ENCODE data around the gene ZNF575.
"Not testable (repeated sequence)": the region's sequence is repeated elsewhere in the genome, so short reads cannot be mapped to it uniquely, and the experiment has no call there.

The ZNF575 gene

GRCh38 chr19:43544077-43544476 lies 11.1 kb downstream of the ZNF575 start:
- no peak for DNase-seq (ENCODE audit: low read depth in 2 of 2)

- no peak for DNase-seq (ENCODE audit: low read depth in 2 of 2)
Observed at GRCh38 chr19:43545276-43545675, 12.3 kb downstream of the ZNF575 start.

GRCh38 chr19:43545981-43546380 lies 13.0 kb downstream of the ZNF575 start:
- DNase-seq (ENCODE audit: low read depth in 2 of 2) = no peak

- no peak for DNase-seq (ENCODE audit: low read depth in 2 of 2)
Observed at GRCh38 chr19:43546581-43546980, 13.6 kb downstream of the ZNF575 start.

GRCh38 chr19:43547926-43548325 lies 14.9 kb downstream of the ZNF575 start:
- DNase-seq (ENCODE audit: low read depth in 2 of 2) = not testable (repeated sequence)

- DNase-seq (ENCODE audit: low read depth in 2 of 2) = no peak
Observed at GRCh38 chr19:43548706-43549105, 15.7 kb downstream of the ZNF575 start.

GRCh38 chr19:43551399-43552197 lies 18.6 kb downstream of the ZNF575 start:
- no peak for DNase-seq (ENCODE audit: low read depth in 2 of 2)

- DNase-seq (ENCODE audit: low read depth in 2 of 2) = no peak
Observed at GRCh38 chr19:43552198-43552450, 19.1 kb downstream of the ZNF575 start.

- no peak for DNase-seq (ENCODE audit: low read depth in 2 of 2)
Observed at GRCh38 chr19:43552616-43553015, 19.6 kb downstream of the ZNF575 start.

- no peak for DNase-seq (ENCODE audit: low read depth in 2 of 2)
Observed at GRCh38 chr19:43553656-43554055, 20.7 kb downstream of the ZNF575 start.

- no peak for DNase-seq (ENCODE audit: low read depth in 2 of 2)
Observed at GRCh38 chr19:43554317-43554895, 21.4 kb downstream of the ZNF575 start.

- DNase-seq (ENCODE audit: low read depth in 2 of 2) = peak; percentile 64 to 81
Observed at GRCh38 chr19:43555185-43555770, 22.3 kb downstream of the ZNF575 start.

- no peak for DNase-seq (ENCODE audit: low read depth in 2 of 2)
Observed at GRCh38 chr19:43560687-43561086, 27.7 kb downstream of the ZNF575 start.

- no peak for DNase-seq (ENCODE audit: low read depth in 2 of 2)
Observed at GRCh38 chr19:43561139-43561970, 28.4 kb downstream of the ZNF575 start.

GRCh38 chr19:43562226-43562697 lies 29.3 kb downstream of the ZNF575 start:
- no peak for DNase-seq (ENCODE audit: low read depth in 2 of 2)

GRCh38 chr19:43562698-43563241 lies 29.8 kb downstream of the ZNF575 start:
- DNase-seq (ENCODE audit: low read depth in 2 of 2) = peak; percentile 37 to 46

- DNase-seq (ENCODE audit: low read depth in 2 of 2) = no peak
Observed at GRCh38 chr19:43563816-43564457, 30.9 kb downstream of the ZNF575 start.

GRCh38 chr19:43564800-43565199 lies 31.8 kb downstream of the ZNF575 start:
- DNase-seq (ENCODE audit: low read depth in 2 of 2) = no peak

- no peak for DNase-seq (ENCODE audit: low read depth in 2 of 2)
Observed at GRCh38 chr19:43569657-43570056, 36.7 kb downstream of the ZNF575 start.

- no peak for DNase-seq (ENCODE audit: low read depth in 2 of 2)
Observed at GRCh38 chr19:43570174-43570791, 37.3 kb downstream of the ZNF575 start.

- no peak for DNase-seq (ENCODE audit: low read depth in 2 of 2)
Observed at GRCh38 chr19:43572171-43572588, 39.2 kb downstream of the ZNF575 start.
